ENCODE data around the gene ZNF774. TPM values are rescaled to one million over a fixed set of nuclear protein-coding genes. Genes with fewer than 3 reads are reported as not detected.
"Not testable (repeated sequence)": the region's sequence is repeated elsewhere in the genome, so short reads cannot be mapped to it uniquely, and the experiment has no call there.

Gene ZNF774
- total RNA-seq, 3 donors from 2014 or later (not counting 1 experiment from before 2014, with no cell fraction given) = 0.34 to 0.70 (median 0.47) TPM

GRCh38 chr15:90340345-90340744, 11.7 kb upstream of the ZNF774 start:
- no peaks in the 10 kb centered on the region for H3K9me3 Mint-ChIP-seq
- Histone ChIP-seq H3K27me3 (ENCODE audit: control insufficient read depth, insufficient read depth, low read length) (no peaks in the 10 kb centered on the region), H3K4me3 (ENCODE audit: low read length) (no peak overlapping the region), H3K4me1 (ENCODE audit: control insufficient read depth, insufficient read depth, low read length) (peaks cover 11% of the 10 kb centered on the region), H3K36me3 (ENCODE audit: control insufficient read depth, insufficient read depth, low read length) (no peaks in the 10 kb centered on the region), H3K27ac (ENCODE audit: low read length) (no peak overlapping the region), H3K9me3 (ENCODE audit: control insufficient read depth, insufficient read depth, low read length) (no peaks in the 10 kb centered on the region)
- no peaks in the 10 kb centered on the region for H3K4me1 Mint-ChIP-seq
- H3K27me3 Mint-ChIP-seq (ENCODE audit: low read depth in 2 of 2) = no peaks in the 10 kb centered on the region
- no peak overlapping the region for H3K27ac Mint-ChIP-seq
- H3K36me3 Mint-ChIP-seq = no peaks in the 10 kb centered on the region
- intact Hi-C loops (cut with micrococcal nuclease) = no loop called here
- TF ChIP-seq CTCF (IDR thresholded peaks at IDR 0.05) = no peak
- ATAC-seq (no peak), DNase-seq (no peak)
- no peak overlapping the region for H3K4me3 Mint-ChIP-seq
- 85% methylated on average over 6 of the region's 6 CpGs for WGBS (ENCODE audit: insufficient coverage)

- H3K9me3 Mint-ChIP-seq = no peaks in the 10 kb centered on the region
- Histone ChIP-seq H3K27ac (ENCODE audit: low read length) (no peak overlapping the region), H3K36me3 (ENCODE audit: control insufficient read depth, insufficient read depth, low read length) (no peaks in the 10 kb centered on the region), H3K4me3 (ENCODE audit: low read length) (no peak overlapping the region), H3K4me1 (ENCODE audit: control insufficient read depth, insufficient read depth, low read length) (peaks cover 7% of the 10 kb centered on the region), H3K9me3 (ENCODE audit: control insufficient read depth, insufficient read depth, low read length) (no peaks in the 10 kb centered on the region), H3K27me3 (ENCODE audit: control insufficient read depth, insufficient read depth, low read length) (no peaks in the 10 kb centered on the region)
- DNase-seq (no peak), ATAC-seq (no peak)
- 95% methylated on average over 5 of the region's 5 CpGs for WGBS (ENCODE audit: insufficient coverage)
- H3K4me3 Mint-ChIP-seq = no peak overlapping the region
- H3K27me3 Mint-ChIP-seq (ENCODE audit: low read depth in 2 of 2) = peaks cover 0 to 2% of the 10 kb centered on the region in 2 donors
- TF ChIP-seq CTCF (IDR thresholded peaks at IDR 0.05) = no peak
- no peaks in the 10 kb centered on the region for H3K36me3 Mint-ChIP-seq
- H3K27ac Mint-ChIP-seq = no peak overlapping the region
- H3K4me1 Mint-ChIP-seq = no peaks in the 10 kb centered on the region
- intact Hi-C loops (cut with micrococcal nuclease) = no loop called here
Measured at GRCh38 chr15:90343302-90343790, 8.7 kb upstream of the ZNF774 start.

GRCh38 chr15:90344662-90345061, 7.4 kb upstream of the ZNF774 start:
- no peak for TF ChIP-seq CTCF (IDR thresholded peaks at IDR 0.05)
- no peak for DNase-seq
- Histone ChIP-seq H3K4me1 (ENCODE audit: control insufficient read depth, insufficient read depth, low read length) (peaks cover 7% of the 10 kb centered on the region), H3K27ac (ENCODE audit: low read length) (no peak overlapping the region), H3K27me3 (ENCODE audit: control insufficient read depth, insufficient read depth, low read length) (no peaks in the 10 kb centered on the region), H3K9me3 (ENCODE audit: control insufficient read depth, insufficient read depth, low read length) (no peaks in the 10 kb centered on the region), H3K4me3 (ENCODE audit: low read length) (no peak overlapping the region), H3K36me3 (ENCODE audit: control insufficient read depth, insufficient read depth, low read length) (no peaks in the 10 kb centered on the region)
- H3K4me1 Mint-ChIP-seq = no peaks in the 10 kb centered on the region
- intact Hi-C loops (cut with micrococcal nuclease) = no loop called here
- 67% methylated on average over 1 of the region's 1 CpG for WGBS (ENCODE audit: insufficient coverage)
- no peak for ATAC-seq
- peaks cover 0 to 2% of the 10 kb centered on the region in 2 donors for H3K27me3 Mint-ChIP-seq (ENCODE audit: low read depth in 2 of 2)
- H3K36me3 Mint-ChIP-seq = no peaks in the 10 kb centered on the region
- no peak overlapping the region for H3K4me3 Mint-ChIP-seq
- H3K27ac Mint-ChIP-seq = no peak overlapping the region
- no peaks in the 10 kb centered on the region for H3K9me3 Mint-ChIP-seq

DNA sequence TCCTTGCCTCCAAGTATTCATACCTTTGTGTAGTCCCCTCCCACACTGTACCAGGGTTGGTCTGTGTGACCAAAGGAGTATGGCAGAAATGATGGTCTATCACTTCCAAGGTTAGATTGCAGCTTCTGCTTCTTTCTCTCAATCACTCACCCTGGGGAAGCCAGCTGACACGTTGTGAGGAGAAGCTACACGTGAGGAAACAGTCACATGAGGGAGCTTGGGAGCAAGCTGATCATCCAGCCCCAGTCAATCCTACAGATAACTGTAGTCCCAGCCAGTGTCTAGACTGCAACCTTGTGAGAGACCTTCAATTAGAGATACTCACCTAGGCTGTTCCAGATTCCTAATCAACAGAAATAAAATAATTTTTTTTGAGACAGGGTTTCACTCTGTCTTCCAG, 6.2 kb upstream of the ZNF774 start:
- peaks cover 7% of the 10 kb centered on the region for H3K4me1 ChIP-seq (ENCODE audit: control insufficient read depth, insufficient read depth, low read length)
- Mint-ChIP-seq H3K27ac (no peak overlapping the region), H3K4me1 (peaks cover 4 to 7% of the 10 kb centered on the region in 2 donors), H3K27me3 (ENCODE audit: low read depth in 2 of 2) (peaks cover 0 to 2% of the 10 kb centered on the region in 2 donors), H3K4me3 (no peak overlapping the region), H3K9me3 (no peaks in the 10 kb centered on the region), H3K36me3 (no peaks in the 10 kb centered on the region)
- TF ChIP-seq CTCF (IDR thresholded peaks at IDR 0.05) = no peak
- H3K27me3 ChIP-seq (ENCODE audit: control insufficient read depth, insufficient read depth, low read length) = no peaks in the 10 kb centered on the region
- WGBS (ENCODE audit: insufficient coverage) = 38% methylated on average over 2 of the region's 2 CpGs
- intact Hi-C loops (cut with micrococcal nuclease) = no loop called here
- H3K36me3 ChIP-seq (ENCODE audit: control insufficient read depth, insufficient read depth, low read length) = no peaks in the 10 kb centered on the region
- no peak for ATAC-seq
- H3K27ac ChIP-seq (ENCODE audit: low read length) = no peak overlapping the region
- no peak overlapping the region for H3K4me3 ChIP-seq (ENCODE audit: low read length)
- no peaks in the 10 kb centered on the region for H3K9me3 ChIP-seq (ENCODE audit: control insufficient read depth, insufficient read depth, low read length)
- no peak for DNase-seq

GRCh38 chr15:90347431-90348065, 4.5 kb upstream of the ZNF774 start:
- H3K27ac ChIP-seq (ENCODE audit: low read length); H3K36me3 Mint-ChIP-seq; H3K4me3 ChIP-seq (ENCODE audit: low read length); intact Hi-C loops (cut with micrococcal nuclease); ATAC-seq; H3K4me3 Mint-ChIP-seq; H3K9me3 Mint-ChIP-seq; H3K27me3 Mint-ChIP-seq (ENCODE audit: low read depth in 2 of 2); H3K27ac Mint-ChIP-seq; H3K27me3 ChIP-seq (ENCODE audit: control insufficient read depth, insufficient read depth, low read length); DNase-seq; H3K9me3 ChIP-seq (ENCODE audit: control insufficient read depth, insufficient read depth, low read length); H3K36me3 ChIP-seq (ENCODE audit: control insufficient read depth, insufficient read depth, low read length): not testable (repeated sequence)
- H3K4me1 Mint-ChIP-seq = peaks cover 7 to 16% of the 10 kb centered on the region in 2 donors
- no CpG with 5 or more reads among the region's 1 CpG for WGBS (ENCODE audit: insufficient coverage)
- peaks cover 12% of the 10 kb centered on the region for H3K4me1 ChIP-seq (ENCODE audit: control insufficient read depth, insufficient read depth, low read length)

All from natural killer cell (primary cell).